Measurements from ENCODE around the gene EVL. TPM values are rescaled to one million over a fixed set of nuclear protein-coding genes. Genes with fewer than 3 reads are reported as not detected.

EVL gene
- total and polyA plus RNA-seq, 4 donors, result 54.5 to 99.9 (median 78.2) TPM

GRCh38 chr14:100168506-100168905 is 103.3 kb downstream of the EVL start:
- Histone ChIP-seq H3K27ac (ENCODE audit: low read depth in 1 of 2, low read length in 1 of 2) (no peak overlapping the region), H3K9me3 (ENCODE audit: control insufficient read depth in 4 of 4, insufficient read depth in 3 of 4, low read length in 3 of 4) (no peaks in the 10 kb centered on the region), H3K27me3 (ENCODE audit: control insufficient read depth in 3 of 3, insufficient read depth in 3 of 3, low read length in 2 of 3) (peaks cover 0 to 6% (median 0%) of the 10 kb centered on the region in 3 donors), H3K4me1 (ENCODE audit: control insufficient read depth in 5 of 5, insufficient read depth in 5 of 5, low read length in 5 of 5) (peaks cover 0 to 5% (median 0%) of the 10 kb centered on the region in 5 donors), H3K4me3 (no peak overlapping the region), H3K36me3 (ENCODE audit: control insufficient read depth in 4 of 4, insufficient read depth in 4 of 4, low read length in 4 of 4) (no peaks in the 10 kb centered on the region), H3K9ac (ENCODE audit: insufficient read depth in 1 of 2, low read length in 2 of 2) (no peak overlapping the region)
- WGBS, 2 donors, result 48 to 75% methylated on average over 1 of the region's 1 CpG
- ATAC-seq (ENCODE audit: insufficient read depth, low FRiP score) (no peak), DNase-seq (no peak)
- no peak for TF ChIP-seq CTCF (IDR thresholded peaks at IDR 0.05; ENCODE audit: control extremely low read depth, extremely low read depth)

GRCh38 chr14:100170880-100171279 is 105.7 kb downstream of the EVL start:
- DNase-seq, result no peak
- peaks cover 0 to 6% (median 0%) of the 10 kb centered on the region in 3 donors for H3K27me3 ChIP-seq (ENCODE audit: control insufficient read depth in 3 of 3, insufficient read depth in 3 of 3, low read length in 2 of 3)

GRCh38 chr14:100172811-100173210 is 107.6 kb downstream of the EVL start:
- Histone ChIP-seq H3K27ac (ENCODE audit: low read depth in 1 of 2, low read length in 1 of 2) (no peak overlapping the region), H3K36me3 (ENCODE audit: control insufficient read depth in 4 of 4, insufficient read depth in 4 of 4, low read length in 4 of 4) (no peaks in the 10 kb centered on the region), H3K9me3 (ENCODE audit: control insufficient read depth in 4 of 4, insufficient read depth in 3 of 4, low read length in 3 of 4) (no peaks in the 10 kb centered on the region), H3K27me3 (ENCODE audit: control insufficient read depth in 3 of 3, insufficient read depth in 3 of 3, low read length in 2 of 3) (no peaks in the 10 kb centered on the region), H3K9ac (ENCODE audit: insufficient read depth in 1 of 2, low read length in 2 of 2) (no peak overlapping the region), H3K4me3 (no peak overlapping the region), H3K4me1 (ENCODE audit: control insufficient read depth in 5 of 5, insufficient read depth in 5 of 5, low read length in 5 of 5) (no peaks in the 10 kb centered on the region)
- no peak for DNase-seq
- TF ChIP-seq CTCF (IDR thresholded peaks at IDR 0.05; ENCODE audit: control extremely low read depth, extremely low read depth), result no peak
- WGBS, 2 donors, result 87 to 88% methylated on average over 5 of the region's 5 CpGs
- ATAC-seq (ENCODE audit: insufficient read depth, low FRiP score), result no peak

More at GRCh38 chr14:100170880-100171279, 105.7 kb downstream of the EVL start:
- no peaks in the 10 kb centered on the region for H3K9me3 ChIP-seq (ENCODE audit: control insufficient read depth in 4 of 4, insufficient read depth in 3 of 4, low read length in 3 of 4)
- H3K9ac ChIP-seq (ENCODE audit: insufficient read depth in 1 of 2, low read length in 2 of 2), result no peak overlapping the region
- no peaks in the 10 kb centered on the region for H3K36me3 ChIP-seq (ENCODE audit: control insufficient read depth in 4 of 4, insufficient read depth in 4 of 4, low read length in 4 of 4)
- H3K4me1 ChIP-seq (ENCODE audit: control insufficient read depth in 5 of 5, insufficient read depth in 5 of 5, low read length in 5 of 5), result peaks cover 0 to 5% (median 0%) of the 10 kb centered on the region in 5 donors
- ATAC-seq (ENCODE audit: insufficient read depth, low FRiP score), result no peak
- TF ChIP-seq CTCF (IDR thresholded peaks at IDR 0.05; ENCODE audit: control extremely low read depth, extremely low read depth), result no peak
- 96 to 97% methylated on average over 2 of the region's 2 CpGs for WGBS, 2 donors
- H3K27ac ChIP-seq (ENCODE audit: low read depth in 1 of 2, low read length in 1 of 2), result no peak overlapping the region
- H3K4me3 ChIP-seq, result no peak overlapping the region

GRCh38 chr14:100173353-100173752 is 108.1 kb downstream of the EVL start:
- DNase-seq (no peak), ATAC-seq (ENCODE audit: insufficient read depth, low FRiP score) (no peak)
- H3K4me1 ChIP-seq (ENCODE audit: control insufficient read depth in 5 of 5, insufficient read depth in 5 of 5, low read length in 5 of 5), result no peaks in the 10 kb centered on the region
- no peak overlapping the region for H3K4me3 ChIP-seq
- H3K9me3 ChIP-seq (ENCODE audit: control insufficient read depth in 4 of 4, insufficient read depth in 3 of 4, low read length in 3 of 4), result no peaks in the 10 kb centered on the region
- H3K36me3 ChIP-seq (ENCODE audit: control insufficient read depth in 4 of 4, insufficient read depth in 4 of 4, low read length in 4 of 4), result no peaks in the 10 kb centered on the region
- no peak for TF ChIP-seq CTCF (IDR thresholded peaks at IDR 0.05; ENCODE audit: control extremely low read depth, extremely low read depth)
- no peak overlapping the region for H3K27ac ChIP-seq (ENCODE audit: low read depth in 1 of 2, low read length in 1 of 2)
- H3K9ac ChIP-seq (ENCODE audit: insufficient read depth in 1 of 2, low read length in 2 of 2), result no peak overlapping the region
- WGBS, 2 donors, result 82 to 91% methylated on average over 7 of the region's 7 CpGs
- no peaks in the 10 kb centered on the region for H3K27me3 ChIP-seq (ENCODE audit: control insufficient read depth in 3 of 3, insufficient read depth in 3 of 3, low read length in 2 of 3)

All from lung (tissue), 12 donors.